ENCODE data around the gene MRPL48.

The MRPL48 gene

GRCh38 chr11:73752216-73752867 lies 35.3 kb upstream of the MRPL48 start:
- DNase-seq (ENCODE audit: extremely low read depth, low read depth): no peak
- no peak for TF ChIP-seq CTCF (IDR thresholded peaks at IDR 0.05; ENCODE audit: low read depth, low read length)

- TF ChIP-seq CTCF (IDR thresholded peaks at IDR 0.05; ENCODE audit: low read depth, low read length): no peak
- no peak for DNase-seq (ENCODE audit: extremely low read depth, low read depth)
Observed at GRCh38 chr11:73752903-73753302, 34.8 kb upstream of the MRPL48 start.

GRCh38 chr11:73753938-73754337 lies 33.7 kb upstream of the MRPL48 start:
- no peak for DNase-seq (ENCODE audit: extremely low read depth, low read depth)
- no peak for TF ChIP-seq CTCF (IDR thresholded peaks at IDR 0.05; ENCODE audit: low read depth, low read length)

GRCh38 chr11:73755670-73756069 lies 32.0 kb upstream of the MRPL48 start:
- TF ChIP-seq CTCF (IDR thresholded peaks at IDR 0.05; ENCODE audit: low read depth, low read length): no peak

GRCh38 chr11:73757598-73757997 lies 30.1 kb upstream of the MRPL48 start:
- no peak for DNase-seq (ENCODE audit: extremely low read depth, low read depth)
- TF ChIP-seq CTCF (IDR thresholded peaks at IDR 0.05; ENCODE audit: low read depth, low read length): no peak

More at GRCh38 chr11:73755670-73756069, 32.0 kb upstream of the MRPL48 start:
- no peak for DNase-seq (ENCODE audit: extremely low read depth, low read depth)

- TF ChIP-seq CTCF (IDR thresholded peaks at IDR 0.05; ENCODE audit: low read depth, low read length): no peak
- DNase-seq (ENCODE audit: extremely low read depth, low read depth): no peak
Observed at GRCh38 chr11:73758451-73758850, 29.2 kb upstream of the MRPL48 start.

- peak; percentile 19 for TF ChIP-seq CTCF (IDR thresholded peaks at IDR 0.05; ENCODE audit: low read depth, low read length)
- DNase-seq (ENCODE audit: extremely low read depth, low read depth): no peak
Observed at GRCh38 chr11:73759610-73760134, 28.0 kb upstream of the MRPL48 start.
